RCC 7860 (cell line): Measurements from ENCODE around the gene AKT2.

Source experiments
- DNase-seq: peaks from one replicate; pipeline ENCODE4 v3.0.0-alpha.2; 2015; ENCODE audit warnings: low spot score
- FAIRE-seq: peaks from 2 replicates; lab custom pipeline; 2012; peaks lifted over from hg19 to GRCh38; lab: Jason Lieb, UNC

Gene AKT2

GRCh38 chr19:40302224-40303011 lies 17.3 kb upstream of the AKT2 start:
- FAIRE-seq: no peak
- no peak for DNase-seq

- DNase-seq: no peak
- FAIRE-seq: no peak
These were observed 15.5 kb upstream of the AKT2 start for GRCh38 chr19:40300668-40301067.

GRCh38 chr19:40298026-40298425 lies 12.9 kb upstream of the AKT2 start:
- FAIRE-seq: no peak
- no peak for DNase-seq

- DNase-seq (no peak), FAIRE-seq (no peak)
These were observed 9.4 kb upstream of the AKT2 start for GRCh38 chr19:40294560-40294959.

- FAIRE-seq (no peak), DNase-seq (no peak)
These were observed 1.9 kb upstream of the AKT2 start for GRCh38 chr19:40286971-40287421.

DNA sequence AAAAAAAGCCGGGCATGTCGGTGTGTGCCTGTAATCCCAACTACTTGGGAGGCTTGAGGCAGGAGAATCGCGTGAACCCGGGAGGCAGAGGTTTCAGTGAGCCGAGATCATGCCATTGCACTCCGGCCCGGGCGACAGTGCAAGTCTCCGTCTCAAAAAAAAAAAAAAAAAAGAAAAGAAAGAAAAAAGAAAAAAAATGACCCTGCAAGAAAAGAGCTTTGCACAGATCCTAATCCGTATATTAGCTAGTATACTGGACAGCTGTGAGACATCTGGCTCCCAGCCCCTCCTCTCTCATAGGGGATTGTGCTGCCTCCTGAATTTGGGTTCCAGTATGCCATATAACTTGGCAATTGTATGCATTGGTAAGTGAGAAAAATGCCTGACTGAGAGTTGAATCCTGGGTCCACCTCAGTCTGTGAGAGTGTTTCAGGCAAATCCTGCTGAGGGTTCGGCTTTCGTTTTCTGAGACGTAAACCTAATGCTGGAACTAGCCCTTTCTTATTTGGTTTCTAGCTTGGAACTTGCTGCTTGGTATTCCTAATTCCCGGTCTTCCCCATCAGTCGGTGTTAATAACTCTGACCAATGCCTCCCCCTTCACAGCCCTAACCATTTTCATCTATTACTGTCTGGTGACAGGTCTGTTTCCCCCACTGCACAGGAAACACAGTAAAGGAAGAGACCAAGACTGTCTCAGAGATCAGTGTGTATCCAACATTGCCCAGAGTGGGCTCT lies 1.3 kb upstream of the AKT2 start:
- no peak for FAIRE-seq
- no peak for DNase-seq

- DNase-seq (peak; percentile 98), FAIRE-seq (peak; percentile 69)
These were observed 449 bp upstream of the AKT2 start for GRCh38 chr19:40285353-40286234.

DNA sequence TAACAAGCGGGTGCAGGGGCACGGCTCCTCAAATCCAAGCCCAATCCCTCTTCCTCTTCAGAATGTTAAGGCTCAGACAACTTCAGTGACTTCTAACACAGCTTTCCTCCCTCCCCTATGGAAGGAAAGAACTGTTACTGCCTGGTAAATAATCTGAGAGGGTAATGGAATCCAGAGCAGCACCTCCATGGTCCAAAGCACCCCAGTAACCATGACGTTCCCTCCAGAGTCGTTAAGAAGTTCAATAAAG lies 969 bp downstream of the AKT2 start:
- FAIRE-seq (no peak), DNase-seq (no peak)

GRCh38 chr19:40283414-40284250 lies 1.5 kb downstream of the AKT2 start:
- DNase-seq (no peak), FAIRE-seq (no peak)

DNA sequence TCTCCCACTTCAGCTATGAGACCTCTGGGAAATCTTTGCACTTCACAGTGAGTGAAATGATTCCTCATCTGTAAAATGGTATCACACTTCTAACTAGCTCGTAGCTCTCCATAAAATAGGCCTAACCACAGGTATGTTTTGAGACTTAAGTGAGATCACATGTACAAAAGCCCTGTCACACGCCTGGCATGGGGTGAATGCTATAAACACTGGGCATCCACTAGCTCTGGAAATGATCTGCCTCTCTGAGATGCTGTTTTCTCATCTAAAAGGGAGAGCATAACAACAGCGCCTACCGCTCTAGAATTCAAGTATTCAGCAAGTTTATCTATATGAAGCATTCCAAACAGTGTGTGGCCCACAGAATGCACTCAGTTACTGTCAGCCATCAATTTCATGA lies 2.2 kb downstream of the AKT2 start:
- FAIRE-seq (no peak), DNase-seq (no peak)

GRCh38 chr19:40282209-40282580 lies 3.0 kb downstream of the AKT2 start:
- no peak for DNase-seq
- no peak for FAIRE-seq

- FAIRE-seq (no peak), DNase-seq (no peak)
These were observed 3.5 kb downstream of the AKT2 start for GRCh38 chr19:40281381-40282208.

DNA sequence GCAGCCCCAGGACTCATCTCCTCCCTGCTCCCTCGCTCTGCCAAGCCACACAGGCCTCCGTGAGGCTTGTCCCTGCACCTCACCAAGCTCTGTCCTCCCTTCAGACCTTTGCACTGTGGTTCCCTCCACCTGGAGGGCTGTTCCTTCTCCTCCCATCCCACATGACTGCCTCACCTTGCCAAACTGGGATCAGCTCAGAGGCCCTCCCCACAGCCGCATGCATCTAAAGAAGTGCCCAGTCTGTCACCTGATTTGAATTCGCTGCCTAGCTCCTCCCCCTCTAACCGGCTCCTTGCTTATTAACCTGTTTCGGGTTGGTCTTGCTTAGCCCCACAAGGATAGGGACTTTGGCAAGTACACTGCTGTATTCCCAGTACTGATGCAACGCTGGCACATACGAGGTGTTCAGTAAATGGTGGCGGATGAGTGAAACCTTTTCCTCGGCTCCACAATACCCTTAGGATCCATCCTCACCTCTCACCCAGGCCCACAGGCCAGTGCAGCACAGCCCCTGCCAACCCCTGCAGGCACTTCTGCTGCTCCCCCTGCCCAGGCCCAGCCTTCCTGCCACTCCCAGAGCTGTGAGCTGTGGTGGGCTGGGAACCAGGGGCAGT lies 4.4 kb downstream of the AKT2 start:
- FAIRE-seq: no peak

GRCh38 chr19:40279761-40280607 lies 5.2 kb downstream of the AKT2 start:
- no peak for DNase-seq
- FAIRE-seq: no peak

More for the DNA sequence above, 4.4 kb downstream of the AKT2 start:
- no peak for DNase-seq

- no peak for DNase-seq
These were observed 6.0 kb downstream of the AKT2 start for GRCh38 chr19:40279120-40279551.

DNA sequence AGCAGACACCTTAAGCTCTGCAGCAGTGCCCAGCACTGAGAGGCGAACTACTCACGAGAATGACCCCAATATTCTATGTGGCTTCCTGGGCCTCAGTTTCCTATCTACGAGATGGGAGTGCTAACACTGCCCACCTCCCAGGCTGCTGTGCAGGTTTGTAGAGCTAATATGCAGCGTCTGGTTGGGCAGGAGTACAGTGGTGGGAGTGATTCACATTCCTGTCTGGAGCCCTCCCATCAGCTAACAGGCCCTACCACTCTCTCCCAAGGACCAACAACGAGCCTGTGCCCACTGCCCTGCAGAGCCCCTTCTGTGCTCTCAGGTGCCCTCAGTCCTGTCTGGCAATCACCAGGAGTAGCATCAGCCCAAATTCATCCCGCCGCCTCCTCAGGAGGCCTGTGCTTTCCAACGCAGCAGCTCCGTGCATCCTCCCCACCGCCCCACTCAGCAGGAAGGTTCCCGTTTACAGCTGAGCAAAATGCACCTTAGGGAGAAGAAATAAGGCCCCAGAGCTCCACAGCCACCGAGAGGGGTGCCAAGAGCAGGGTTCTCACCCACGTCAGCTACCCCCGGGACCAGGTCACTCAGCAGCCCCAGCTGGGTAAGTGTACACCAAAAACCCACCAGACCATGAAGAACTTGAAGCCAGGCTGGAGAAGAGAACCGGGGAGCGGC lies 6.6 kb downstream of the AKT2 start:
- no peak for FAIRE-seq
- no peak for DNase-seq

More at GRCh38 chr19:40279120-40279551, 6.0 kb downstream of the AKT2 start:
- FAIRE-seq: no peak

- DNase-seq (no peak), FAIRE-seq (no peak)
These were observed 7.6 kb downstream of the AKT2 start for GRCh38 chr19:40277356-40278059.
